GM18868 (cell line): ENCODE results near the gene TMEM143.

Source experiments
- ATAC-seq: cut with Tn5 transposase; IDR thresholded peaks from one replicate; pipeline ENCODE4 v1.9.1; 2021; ENCODE audit warnings: mild to moderate bottlenecking, moderate library complexity; ENCODE audit not compliant: unreplicated experiment

TMEM143 gene

DNA sequence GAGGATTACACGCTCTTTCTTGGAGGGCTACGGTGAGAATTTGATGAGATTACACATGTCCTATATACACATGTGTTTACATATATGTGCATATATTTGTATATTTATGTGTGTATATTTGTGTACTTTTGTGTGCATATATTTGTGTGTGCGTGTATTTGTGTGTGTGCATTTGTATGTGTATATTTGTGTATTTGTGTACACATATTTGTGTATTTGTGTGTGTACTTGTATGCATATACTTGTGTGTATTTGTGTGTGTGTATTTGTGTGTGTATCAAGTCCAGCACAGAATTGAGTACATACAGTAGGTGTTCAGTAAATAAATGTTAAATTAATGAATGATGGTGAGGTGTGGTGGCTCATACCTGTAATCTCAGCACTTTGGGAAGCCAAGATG, 1.8 kb downstream of the TMEM143 start:
- ATAC-seq = no peak

DNA sequence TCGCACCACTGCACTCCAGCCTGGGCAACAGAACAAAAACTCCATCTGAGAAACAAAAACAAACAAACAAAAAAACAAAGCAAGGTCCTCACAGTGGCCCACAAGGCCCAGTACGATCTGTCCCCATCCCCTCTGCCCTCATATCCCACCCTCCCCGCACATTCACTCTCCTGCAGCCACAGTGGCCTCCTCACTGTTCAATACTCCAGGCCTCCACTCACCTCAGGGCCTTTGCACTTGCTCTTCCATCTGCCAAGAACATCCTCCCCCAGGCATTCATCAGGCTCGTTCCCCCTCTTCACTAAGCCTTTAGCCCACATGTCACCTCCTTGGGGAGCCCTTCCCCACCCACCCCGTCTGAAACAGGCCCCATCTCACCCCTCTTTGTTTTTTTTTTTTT, 4.6 kb downstream of the TMEM143 start:
- no peak for ATAC-seq

DNA sequence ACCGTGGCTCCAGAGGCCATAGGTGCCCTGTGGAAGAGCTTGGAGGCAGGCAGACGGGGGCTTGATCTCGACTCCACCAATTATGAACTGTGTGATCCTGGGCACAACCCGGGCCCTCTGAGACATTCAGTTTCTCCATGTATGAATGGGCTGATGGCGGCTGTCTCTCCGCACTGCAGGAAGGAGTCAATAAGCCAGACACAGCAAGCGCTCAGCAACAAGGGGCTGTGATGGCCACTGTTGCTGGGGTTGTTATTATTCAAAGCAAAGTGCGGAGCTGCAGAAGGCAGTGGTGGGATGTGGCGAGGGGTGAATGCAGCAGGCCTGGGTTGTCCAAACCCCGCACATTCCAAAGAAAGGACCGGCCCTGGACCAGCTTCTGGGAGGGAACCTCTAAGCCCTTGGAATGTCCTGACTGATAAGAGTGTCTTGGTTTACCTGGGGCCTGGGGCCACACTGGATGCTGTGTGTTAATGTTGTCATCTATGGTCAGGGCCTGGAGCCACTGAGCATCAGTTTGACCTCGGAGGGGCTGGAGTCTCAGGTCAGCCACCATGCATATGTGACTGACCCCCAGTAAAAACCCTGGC, 8.3 kb downstream of the TMEM143 start:
- no peak for ATAC-seq

DNA sequence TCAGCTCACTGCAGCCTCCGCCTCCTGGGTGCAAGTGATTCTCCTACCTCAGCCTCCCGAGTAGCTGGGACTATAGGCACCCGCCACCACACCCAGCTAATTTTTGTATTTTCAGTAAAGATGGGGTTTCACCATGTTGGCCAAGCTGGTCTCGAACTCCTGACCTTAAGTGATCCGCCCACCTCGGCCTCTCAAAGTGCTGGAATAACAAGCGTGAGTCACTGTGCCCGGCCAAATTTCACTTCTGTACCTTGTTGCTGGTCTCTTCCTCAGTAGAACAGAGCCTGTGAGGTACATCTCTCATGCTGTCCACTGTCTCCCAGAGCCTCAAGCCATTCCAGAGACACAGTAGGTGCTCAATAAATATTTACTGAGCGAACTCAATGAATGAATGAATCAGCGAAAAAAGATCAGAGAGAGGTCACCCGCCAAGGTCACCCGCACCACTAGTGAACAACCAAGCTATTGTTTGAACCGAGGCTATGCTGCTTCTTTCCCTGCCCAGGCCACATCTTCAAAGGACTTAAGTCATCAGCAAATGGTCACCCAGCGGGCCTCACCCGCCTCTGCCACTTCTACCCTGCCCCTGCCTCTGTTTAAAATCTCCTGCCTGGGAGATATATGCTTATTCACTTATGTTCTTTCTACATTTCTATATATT, 9.3 kb downstream of the TMEM143 start:
- ATAC-seq = no peak

DNA sequence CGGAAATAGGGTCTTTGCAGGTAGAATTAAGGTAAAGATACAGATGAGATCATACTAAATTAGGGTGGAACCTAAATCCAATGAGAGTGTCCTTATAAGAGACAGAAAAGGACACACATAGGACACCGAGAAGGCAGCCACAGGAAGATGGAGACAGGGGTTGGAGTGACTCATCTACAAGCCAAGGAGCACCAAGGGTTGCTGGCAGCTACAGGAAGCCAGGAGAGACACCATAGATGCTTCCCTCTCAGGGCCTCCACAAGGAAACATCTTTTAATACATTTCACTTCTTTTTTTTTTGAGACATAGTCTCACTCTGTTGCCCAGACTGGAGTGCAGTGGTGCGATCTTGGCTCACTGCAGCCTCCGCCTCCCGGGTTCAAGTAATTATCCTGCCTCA, 10.1 kb downstream of the TMEM143 start:
- ATAC-seq = no peak

DNA sequence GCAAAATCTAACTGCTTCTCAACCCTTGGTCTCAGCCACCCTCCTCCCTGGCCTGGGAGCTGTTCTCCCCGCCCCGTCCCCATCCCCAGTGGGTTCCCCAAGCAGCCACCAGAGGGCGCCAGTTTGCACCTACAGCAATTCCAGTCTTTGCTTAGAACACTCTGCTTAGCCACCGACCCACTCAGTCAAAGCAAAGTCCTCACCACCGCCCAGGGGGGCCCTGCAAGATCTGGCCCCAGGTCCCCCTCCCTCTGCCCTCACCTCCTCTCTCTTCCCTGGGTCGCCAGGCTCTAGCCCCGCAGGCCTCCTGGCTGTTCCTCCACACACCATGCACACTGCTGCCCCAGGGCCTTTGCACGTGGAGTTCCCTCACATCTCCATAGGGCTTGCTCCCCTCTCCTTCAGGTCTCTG, 12.4 kb downstream of the TMEM143 start:
- no peak for ATAC-seq

DNA sequence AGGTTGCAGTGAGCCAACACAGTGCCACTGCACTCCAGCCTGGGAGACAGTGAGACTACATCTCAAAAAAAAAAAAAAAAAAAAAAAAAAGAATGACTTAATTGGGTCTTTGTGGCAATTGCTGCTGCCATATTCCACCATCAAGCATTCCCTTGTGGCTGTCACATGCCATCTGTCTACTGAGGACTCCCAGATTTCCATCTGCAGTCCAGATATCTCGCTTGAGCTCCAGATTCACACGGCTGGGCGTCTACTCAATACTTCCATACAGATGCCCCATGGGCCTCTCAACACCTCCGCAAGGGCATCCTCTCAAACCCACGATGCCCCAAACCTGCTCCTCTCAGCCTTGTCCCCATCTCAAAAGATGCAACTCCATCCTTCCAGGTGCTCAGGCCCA, 12.9 kb downstream of the TMEM143 start:
- ATAC-seq = no peak

DNA sequence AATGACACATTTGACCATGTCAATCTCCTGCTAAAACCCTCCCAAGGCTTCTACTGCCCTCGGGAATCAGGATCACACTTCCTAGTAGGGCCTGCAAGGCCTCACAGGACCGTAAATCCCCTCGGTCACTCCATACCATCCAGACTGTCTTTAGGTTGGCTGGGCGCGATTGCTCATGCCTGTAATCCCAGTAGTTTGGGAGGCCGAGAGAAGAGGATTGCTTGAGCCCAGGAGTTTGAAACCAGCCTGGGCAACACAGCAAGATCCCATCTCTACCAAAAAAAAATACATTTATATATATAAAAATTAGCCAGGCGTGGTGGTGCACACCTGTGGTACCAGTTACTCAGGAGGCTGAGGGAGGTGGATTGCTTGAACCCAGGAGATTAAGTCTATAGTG, 15.0 kb downstream of the TMEM143 start:
- ATAC-seq = no peak

DNA sequence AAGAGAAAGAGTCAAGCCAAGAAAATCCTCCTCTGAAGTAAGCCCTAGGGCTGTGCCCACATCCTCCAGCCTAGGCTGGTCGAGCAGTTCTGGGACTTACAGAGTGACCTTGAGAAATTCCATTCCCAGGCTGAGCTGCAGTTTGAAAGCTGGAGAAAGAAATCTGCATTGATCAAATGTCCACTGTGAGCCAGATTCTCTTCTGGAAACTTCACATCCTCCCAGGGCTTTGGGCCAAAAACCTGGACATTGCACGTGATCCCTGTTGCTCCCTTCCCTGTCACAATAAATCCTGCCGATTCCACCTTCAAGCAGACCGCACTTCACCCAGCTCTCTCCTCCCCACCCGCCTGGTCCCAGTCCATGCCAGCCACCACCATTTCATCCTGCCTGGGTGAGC, 15.7 kb downstream of the TMEM143 start:
- ATAC-seq = no peak

DNA sequence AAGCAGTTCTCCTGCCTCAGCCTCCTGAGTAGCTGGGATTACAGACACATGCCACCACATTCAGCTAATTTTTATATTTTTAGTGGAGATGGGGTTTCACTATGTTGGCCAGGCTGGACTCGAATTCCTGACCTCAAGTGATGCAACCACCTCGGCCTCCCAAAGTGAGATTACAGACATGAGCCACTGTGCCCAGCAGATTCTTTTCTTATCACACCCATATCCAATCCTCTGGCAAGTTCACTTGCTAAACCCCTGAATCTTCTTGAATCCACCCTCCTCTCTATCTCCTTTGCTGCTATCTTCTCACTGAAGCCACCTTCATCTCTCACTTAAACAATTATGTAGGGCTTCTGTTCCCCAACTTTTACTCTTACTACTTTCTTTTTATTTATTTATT, 17.5 kb downstream of the TMEM143 start:
- ATAC-seq = no peak

DNA sequence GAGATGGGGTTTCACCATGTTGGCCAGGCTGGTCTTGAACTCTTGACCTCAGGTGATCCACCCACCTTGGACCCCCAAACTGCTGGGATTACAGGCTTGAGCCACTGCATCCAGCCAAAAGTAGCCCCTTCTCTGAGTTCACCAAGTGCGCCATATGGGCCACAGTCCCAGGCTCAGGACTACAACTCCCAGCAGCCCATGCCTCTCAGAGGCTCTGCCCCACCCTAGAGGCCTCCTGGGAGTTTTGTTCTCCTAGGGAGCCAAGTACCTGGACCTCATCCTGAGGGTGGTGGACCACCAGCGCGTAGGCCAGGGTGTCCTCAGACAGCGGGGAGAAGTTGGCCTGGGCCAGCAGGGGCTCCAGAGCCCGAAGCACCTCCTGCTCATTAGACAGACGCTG, 18.8 kb downstream of the TMEM143 start:
- no peak for ATAC-seq

DNA sequence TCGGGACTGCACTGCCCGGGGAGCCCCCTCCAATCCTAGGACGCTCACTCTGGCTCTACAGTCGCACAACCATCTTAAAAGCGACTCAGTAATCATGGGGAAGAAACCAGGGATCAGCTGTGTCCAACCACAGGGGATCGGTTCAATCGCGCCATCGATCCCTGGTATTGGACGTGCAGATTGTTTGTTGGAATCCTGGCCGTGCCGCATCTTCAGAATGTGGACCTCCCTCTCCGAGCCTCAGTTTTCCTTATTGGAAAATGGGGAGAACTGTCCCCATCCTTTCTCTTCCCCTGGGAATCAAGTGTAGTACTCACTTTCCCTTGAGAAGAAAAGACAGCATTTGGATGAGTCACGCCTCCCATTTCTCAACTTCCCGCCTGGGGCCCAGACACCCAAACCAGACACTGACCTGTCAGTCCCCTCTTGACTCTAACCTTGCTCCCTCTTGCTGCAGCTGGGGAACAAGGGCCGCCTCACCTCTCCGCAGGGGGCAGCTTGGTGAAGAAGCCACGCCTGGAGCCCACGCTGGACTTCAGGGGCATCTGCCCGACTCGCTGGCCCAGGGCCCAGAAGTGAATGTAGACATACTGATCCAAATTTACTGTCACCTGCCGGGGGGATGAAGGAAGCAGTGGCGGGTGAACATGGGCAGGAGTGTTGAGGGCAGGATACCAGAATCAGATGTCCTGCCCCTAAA, 20.7 kb downstream of the TMEM143 start:
- no peak for ATAC-seq

DNA sequence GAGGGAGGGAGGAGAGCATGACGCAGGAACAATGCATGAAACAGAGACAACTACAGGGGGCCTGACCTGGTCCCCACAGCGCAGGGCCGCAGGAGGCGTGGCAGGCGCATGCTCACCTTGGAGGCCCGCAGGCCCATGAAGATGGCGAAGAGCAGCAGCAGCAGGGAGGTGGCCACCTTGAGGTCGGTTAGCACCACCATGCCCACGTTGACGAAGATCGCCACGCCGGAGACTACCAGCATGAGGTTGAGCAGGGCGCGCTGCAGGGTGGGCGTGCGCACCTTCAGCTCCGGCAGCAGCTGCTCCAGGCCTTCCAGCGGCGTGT, 21.4 kb downstream of the TMEM143 start:
- no peak for ATAC-seq

DNA sequence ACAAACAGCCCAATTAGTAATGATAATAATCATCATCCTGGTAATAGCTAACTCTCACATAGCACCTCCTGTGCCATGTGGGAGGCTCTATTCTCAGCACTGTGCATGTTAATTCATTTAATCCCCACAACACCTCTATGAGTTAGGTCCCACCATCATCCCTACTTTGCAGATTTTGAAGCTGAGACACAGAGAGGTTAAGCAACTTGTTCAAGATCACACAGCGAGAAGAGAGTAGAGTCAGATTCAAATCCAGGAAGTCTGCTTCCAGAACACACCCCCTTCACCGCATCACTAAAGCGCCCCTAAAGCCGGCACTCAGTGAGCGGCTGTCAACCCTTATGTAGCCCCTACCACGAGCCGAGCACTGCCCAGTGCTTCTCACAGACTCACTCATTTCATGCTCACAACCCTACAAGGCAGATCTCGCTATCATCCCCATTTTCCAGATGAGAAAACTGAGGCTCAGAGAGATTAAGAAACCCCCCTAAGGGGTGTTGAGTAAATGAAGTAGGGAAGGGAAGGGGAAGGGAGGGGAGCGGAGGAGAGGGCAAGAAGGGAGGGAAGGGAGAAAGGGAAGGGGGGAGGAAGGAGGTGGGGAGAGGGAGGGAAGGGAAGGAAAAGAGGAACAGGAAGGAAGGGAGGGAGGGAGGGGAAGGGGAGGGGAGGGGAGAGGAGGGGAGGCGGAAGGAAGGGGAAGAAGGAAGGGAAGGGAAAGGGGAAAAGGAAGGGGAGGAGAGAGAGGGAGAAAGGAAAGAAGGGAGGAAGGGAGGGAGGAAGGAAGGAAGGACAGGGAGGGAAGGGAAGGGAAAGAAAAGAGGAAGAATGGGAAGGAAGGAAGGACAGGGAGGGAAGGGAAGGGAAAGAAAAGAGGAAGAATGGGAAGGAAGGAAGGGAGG, 22.0 kb downstream of the TMEM143 start:
- no peak for ATAC-seq

DNA sequence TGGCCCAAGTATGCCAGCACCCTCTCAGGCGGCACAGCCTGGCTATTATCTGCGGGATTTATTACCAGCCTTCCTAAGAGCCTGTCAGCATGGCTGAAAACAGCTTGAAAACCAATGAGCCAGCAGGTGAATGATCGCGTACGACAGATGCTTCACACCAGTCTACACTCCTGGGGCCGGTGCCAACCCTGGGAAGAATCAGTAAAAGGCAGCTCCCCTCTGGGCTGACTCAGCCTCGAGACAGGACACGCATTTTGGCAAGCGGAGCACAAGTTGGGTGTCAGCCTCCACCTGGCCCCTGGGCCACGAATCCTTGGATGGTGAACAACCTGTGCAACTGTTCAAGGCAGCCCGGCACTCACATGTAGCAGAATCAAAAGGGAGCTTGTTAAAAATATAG, 22.7 kb downstream of the TMEM143 start:
- ATAC-seq = no peak

DNA sequence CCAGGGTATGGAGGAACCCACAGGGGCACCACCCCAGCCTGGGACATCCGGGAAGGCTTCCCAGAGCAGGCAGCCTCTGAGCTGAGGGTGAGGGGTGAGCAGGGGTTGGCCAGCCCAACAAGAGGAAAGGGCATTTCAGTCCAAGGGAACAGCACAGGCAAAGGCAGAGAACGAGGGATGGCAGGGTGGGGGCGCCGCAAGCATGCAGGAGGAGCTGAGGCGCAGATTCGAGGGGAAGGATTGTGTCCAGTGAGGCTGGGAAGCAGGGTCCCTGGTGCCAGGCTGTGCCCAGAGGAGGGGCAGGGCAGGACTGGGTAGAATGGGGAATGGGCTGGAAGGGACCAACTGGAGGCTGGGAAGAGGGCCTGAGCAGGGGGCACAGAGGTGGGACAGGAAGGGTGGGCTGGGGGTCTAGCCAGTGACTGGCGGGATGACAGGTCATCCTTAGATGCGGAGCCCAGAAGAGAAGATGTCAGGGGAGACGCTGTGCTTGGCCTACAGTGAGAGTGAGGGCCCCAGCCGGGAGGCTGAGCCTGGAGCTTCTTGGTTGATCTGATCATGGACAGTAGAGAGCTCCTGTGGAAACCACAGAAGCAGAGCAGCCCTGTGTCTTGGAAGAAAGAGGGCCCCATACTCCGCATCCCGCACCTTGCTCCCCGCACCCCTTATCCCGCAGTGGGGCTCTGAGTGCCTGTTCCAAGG, 24.8 kb downstream of the TMEM143 start:
- ATAC-seq = no peak

DNA sequence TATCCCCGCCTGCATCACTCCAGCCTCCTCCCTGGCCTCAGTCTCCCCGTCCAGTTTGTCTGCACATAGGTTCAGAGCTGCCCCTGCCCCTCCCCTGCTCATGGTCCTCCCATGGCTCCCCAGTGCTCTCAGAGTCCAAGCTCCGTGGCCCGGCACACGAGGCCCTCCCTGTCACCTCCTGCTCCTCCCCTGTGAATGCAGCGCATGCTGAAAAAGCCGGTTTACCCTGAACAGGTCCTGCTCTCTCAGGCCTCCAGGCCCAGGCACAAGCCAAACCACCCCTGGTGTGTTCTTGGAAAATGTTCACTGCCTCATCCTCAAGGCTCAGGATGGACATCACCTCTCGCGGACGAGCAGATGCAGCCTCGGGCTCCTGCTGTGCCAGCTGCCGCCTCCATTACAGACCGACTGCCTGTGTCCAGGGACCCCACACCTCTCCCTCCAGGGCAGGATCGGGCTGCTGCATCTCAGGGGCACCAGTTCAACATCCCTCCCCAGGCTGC, 25.4 kb downstream of the TMEM143 start:
- ATAC-seq = no peak

DNA sequence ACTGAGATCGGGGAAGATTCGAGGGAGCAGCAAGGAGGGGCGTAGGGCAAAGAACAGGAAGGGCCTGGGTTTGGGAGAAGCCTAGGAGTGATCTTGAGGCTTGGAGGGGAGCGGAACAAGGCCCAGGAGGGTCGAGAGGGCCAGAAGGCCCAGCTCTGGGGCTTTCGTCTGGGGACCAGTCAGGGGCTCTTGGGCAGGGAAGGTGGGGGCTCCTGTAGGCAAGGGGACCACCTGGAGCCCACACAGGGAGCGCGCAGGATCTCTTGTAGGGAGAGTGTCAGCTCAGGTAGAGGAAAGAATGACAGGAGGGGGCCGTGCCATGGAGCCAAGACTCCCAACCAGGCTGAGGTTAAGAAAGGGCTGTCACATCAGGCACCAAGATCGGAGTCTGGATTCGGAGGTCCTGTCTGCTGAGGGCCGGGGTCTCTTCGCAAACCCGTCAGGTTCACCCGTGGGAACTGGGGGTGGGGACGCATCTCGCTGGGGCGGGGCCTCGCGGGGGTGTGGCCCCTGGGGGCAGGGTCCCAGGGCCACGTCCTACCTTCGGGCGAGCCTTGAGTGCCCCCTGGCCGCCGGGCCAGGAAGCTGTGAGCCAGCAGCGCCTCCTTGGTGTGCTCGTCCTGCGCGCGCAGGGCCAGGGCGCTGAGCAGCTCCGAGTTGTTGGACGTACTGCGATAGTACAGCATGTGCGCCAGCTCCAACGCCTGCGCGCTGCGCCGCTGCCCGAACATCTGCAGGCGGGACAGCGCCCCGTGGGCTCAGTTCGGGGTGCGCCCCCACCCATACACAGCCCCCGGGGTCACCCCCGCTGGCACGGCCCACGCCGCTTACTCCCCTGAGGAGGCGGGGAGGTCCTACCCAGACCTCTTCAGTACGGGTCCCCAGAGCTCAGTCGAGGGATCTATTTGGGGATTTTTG, 30.0 kb downstream of the TMEM143 start:
- ATAC-seq = peak; percentile 54

DNA sequence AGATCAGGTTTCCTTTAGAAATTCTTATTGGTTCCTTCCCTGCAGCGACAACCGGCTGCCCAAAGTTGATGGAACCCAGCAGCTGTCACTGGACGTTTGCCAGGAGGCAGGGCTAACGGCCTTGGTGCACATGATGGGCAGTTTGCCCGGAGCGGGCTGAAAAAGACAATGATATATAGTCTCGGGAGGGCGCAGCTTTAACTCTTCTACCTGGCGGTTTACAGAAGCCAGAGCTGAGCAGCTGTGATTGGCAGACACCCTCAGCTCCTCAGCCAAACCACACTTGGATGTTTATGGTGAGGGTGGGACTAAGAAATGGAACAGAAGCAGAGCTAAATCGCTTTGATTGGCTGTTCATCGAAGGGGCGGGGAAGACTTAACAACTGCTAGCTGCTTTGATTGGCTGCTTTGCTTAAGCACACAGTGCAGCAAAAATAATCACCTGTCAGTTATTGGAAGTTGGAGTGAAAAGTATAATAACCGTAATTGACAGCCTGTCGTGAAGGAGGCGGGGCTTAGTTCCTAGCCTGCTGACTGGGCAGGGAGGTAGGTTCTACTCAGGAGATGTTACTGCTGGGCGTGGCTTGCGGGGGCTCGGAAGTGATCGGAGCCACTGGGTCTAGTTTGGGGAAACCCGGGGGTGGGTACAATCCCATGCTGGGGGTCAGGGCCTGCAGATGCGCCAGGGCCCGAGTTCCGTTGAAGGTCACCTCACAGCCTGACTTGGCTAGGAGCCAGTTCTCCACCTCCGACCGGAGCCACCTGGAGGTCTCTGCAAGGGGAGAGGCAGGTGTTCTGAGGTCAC, 30.9 kb downstream of the TMEM143 start:
- ATAC-seq = peak; percentile 59
